ENCODE results near the gene LETMD1.

Gene LETMD1

GRCh38 chr12:51085757-51086156 lies 37.6 kb downstream of the LETMD1 start:
- H3K9ac ChIP-seq (ENCODE audit: low read depth in 1 of 2, low read length in 2 of 2) = no peak overlapping the region
- H3K27me3 ChIP-seq (ENCODE audit: control insufficient read depth in 1 of 2, insufficient read depth in 2 of 2, low read length in 2 of 2) = no peaks in the 10 kb centered on the region
- H3K27ac ChIP-seq (ENCODE audit: low read depth, low read length) = no peak overlapping the region
- no peaks in the 10 kb centered on the region for H3K9me3 ChIP-seq (ENCODE audit: control insufficient read depth in 1 of 2, low read length in 2 of 2)
- H3K36me3 ChIP-seq (ENCODE audit: control insufficient read depth in 1 of 2, insufficient read depth in 2 of 2, low read length in 2 of 2) = no peaks in the 10 kb centered on the region
- no peak overlapping the region for H3K4me3 ChIP-seq (ENCODE audit: low read depth in 1 of 2, low read length in 2 of 2)
- peaks cover 9 to 15% of the 10 kb centered on the region in 2 donors for H3K4me1 ChIP-seq (ENCODE audit: control insufficient read depth in 1 of 2, insufficient read depth in 2 of 2, low read length in 2 of 2)

GRCh38 chr12:51086933-51087332 lies 38.8 kb downstream of the LETMD1 start:
- Histone ChIP-seq H3K27me3 (ENCODE audit: control insufficient read depth in 1 of 2, insufficient read depth in 2 of 2, low read length in 2 of 2) (no peaks in the 10 kb centered on the region), H3K9ac (ENCODE audit: low read depth in 1 of 2, low read length in 2 of 2) (no peak overlapping the region), H3K27ac (ENCODE audit: low read depth, low read length) (no peak overlapping the region), H3K4me1 (ENCODE audit: control insufficient read depth in 1 of 2, insufficient read depth in 2 of 2, low read length in 2 of 2) (peaks cover 5 to 10% of the 10 kb centered on the region in 2 donors), H3K4me3 (ENCODE audit: low read depth in 1 of 2, low read length in 2 of 2) (no peak overlapping the region), H3K9me3 (ENCODE audit: control insufficient read depth in 1 of 2, low read length in 2 of 2) (no peaks in the 10 kb centered on the region), H3K36me3 (ENCODE audit: control insufficient read depth in 1 of 2, insufficient read depth in 2 of 2, low read length in 2 of 2) (no peaks in the 10 kb centered on the region)

DNA sequence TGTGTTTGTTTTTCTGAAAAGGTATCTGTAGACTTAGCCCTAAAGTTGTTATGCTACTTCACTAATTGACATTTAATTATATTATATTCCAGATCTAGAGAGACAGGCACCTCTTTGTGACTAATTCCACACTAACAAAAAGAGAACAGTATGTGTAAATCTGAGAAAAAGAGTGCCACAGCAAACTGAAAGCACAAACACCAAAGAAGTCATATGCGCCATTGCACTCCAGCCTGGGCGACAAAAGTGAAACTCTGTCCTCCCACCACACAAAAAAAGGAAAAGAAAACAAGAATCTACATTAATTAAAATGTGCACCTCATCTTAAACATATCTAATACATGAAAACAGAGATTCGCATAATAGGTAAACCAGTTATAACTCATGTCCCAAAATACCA lies 39.7 kb downstream of the LETMD1 start:
- Histone ChIP-seq H3K9me3 (ENCODE audit: control insufficient read depth in 1 of 2, low read length in 2 of 2) (no peaks in the 10 kb centered on the region), H3K9ac (ENCODE audit: low read depth in 1 of 2, low read length in 2 of 2) (no peak overlapping the region), H3K27ac (ENCODE audit: low read depth, low read length) (no peak overlapping the region), H3K27me3 (ENCODE audit: control insufficient read depth in 1 of 2, insufficient read depth in 2 of 2, low read length in 2 of 2) (no peaks in the 10 kb centered on the region), H3K36me3 (ENCODE audit: control insufficient read depth in 1 of 2, insufficient read depth in 2 of 2, low read length in 2 of 2) (no peaks in the 10 kb centered on the region), H3K4me3 (ENCODE audit: low read depth in 1 of 2, low read length in 2 of 2) (no peak overlapping the region), H3K4me1 (ENCODE audit: control insufficient read depth in 1 of 2, insufficient read depth in 2 of 2, low read length in 2 of 2) (peaks cover 0 to 1% of the 10 kb centered on the region in 2 donors)

GRCh38 chr12:51090705-51091229 lies 42.6 kb downstream of the LETMD1 start:
- Histone ChIP-seq H3K4me3 (ENCODE audit: low read depth in 1 of 2, low read length in 2 of 2) (no peak overlapping the region), H3K9me3 (ENCODE audit: control insufficient read depth in 1 of 2, low read length in 2 of 2) (no peaks in the 10 kb centered on the region), H3K9ac (ENCODE audit: low read depth in 1 of 2, low read length in 2 of 2) (no peak overlapping the region), H3K36me3 (ENCODE audit: control insufficient read depth in 1 of 2, insufficient read depth in 2 of 2, low read length in 2 of 2) (peaks cover 9 to 21% of the 10 kb centered on the region in 2 donors), H3K4me1 (ENCODE audit: control insufficient read depth in 1 of 2, insufficient read depth in 2 of 2, low read length in 2 of 2) (no peaks in the 10 kb centered on the region), H3K27ac (ENCODE audit: low read depth, low read length) (no peak overlapping the region), H3K27me3 (ENCODE audit: control insufficient read depth in 1 of 2, insufficient read depth in 2 of 2, low read length in 2 of 2) (no peaks in the 10 kb centered on the region)

DNA sequence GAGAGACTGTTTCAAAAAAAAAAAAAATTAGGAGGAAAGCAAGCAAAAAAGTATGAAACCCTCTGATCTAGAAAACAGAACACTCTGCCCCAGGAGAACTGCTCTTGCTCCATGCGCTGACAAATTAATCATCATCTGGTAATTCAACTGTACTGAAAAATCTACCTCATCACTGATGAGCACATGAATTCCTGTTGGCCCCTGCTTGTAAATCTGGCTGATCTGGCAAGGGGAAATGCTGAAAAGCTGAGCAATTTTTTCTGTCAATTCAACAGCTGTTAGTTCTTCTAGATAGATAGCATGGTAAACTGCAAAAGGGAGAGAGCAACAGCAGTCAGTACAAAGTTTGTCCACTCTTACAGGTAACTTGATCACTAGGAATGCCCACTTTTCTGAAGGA lies 50.5 kb downstream of the LETMD1 start:
- Histone ChIP-seq H3K9ac (ENCODE audit: low read depth in 1 of 2, low read length in 2 of 2) (no peak overlapping the region), H3K4me1 (ENCODE audit: control insufficient read depth in 1 of 2, insufficient read depth in 2 of 2, low read length in 2 of 2) (no peaks in the 10 kb centered on the region), H3K36me3 (ENCODE audit: control insufficient read depth in 1 of 2, insufficient read depth in 2 of 2, low read length in 2 of 2) (peaks cover 31 to 71% of the 10 kb centered on the region in 2 donors), H3K27ac (ENCODE audit: low read depth, low read length) (no peak overlapping the region), H3K4me3 (ENCODE audit: low read depth in 1 of 2, low read length in 2 of 2) (no peak overlapping the region), H3K9me3 (ENCODE audit: control insufficient read depth in 1 of 2, low read length in 2 of 2) (no peaks in the 10 kb centered on the region), H3K27me3 (ENCODE audit: control insufficient read depth in 1 of 2, insufficient read depth in 2 of 2, low read length in 2 of 2) (no peaks in the 10 kb centered on the region)

DNA sequence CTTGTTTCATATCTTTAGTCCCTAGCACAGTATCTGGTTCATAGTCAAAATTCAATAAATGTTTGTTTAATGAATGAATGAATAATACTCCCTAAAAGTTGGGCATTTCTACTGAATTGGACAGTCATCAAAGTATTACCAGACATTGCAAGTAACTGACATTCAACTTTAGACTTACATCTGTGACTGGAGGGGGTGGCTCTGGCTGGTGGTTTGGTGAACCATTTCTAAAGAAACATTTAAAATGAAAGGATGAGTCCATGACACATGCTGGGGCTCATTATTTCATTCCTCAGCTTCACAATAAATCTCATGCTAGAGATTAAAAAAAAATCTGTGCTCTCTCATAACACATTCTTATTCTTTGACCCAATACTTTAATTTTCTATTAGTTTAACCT lies 55.9 kb downstream of the LETMD1 start:
- no peak overlapping the region for H3K27ac ChIP-seq (ENCODE audit: low read depth, low read length)
- peaks cover 21 to 63% of the 10 kb centered on the region in 2 donors for H3K36me3 ChIP-seq (ENCODE audit: control insufficient read depth in 1 of 2, insufficient read depth in 2 of 2, low read length in 2 of 2)
- H3K9ac ChIP-seq (ENCODE audit: low read depth in 1 of 2, low read length in 2 of 2) = no peak overlapping the region
- H3K4me3 ChIP-seq (ENCODE audit: low read depth in 1 of 2, low read length in 2 of 2) = no peak overlapping the region
- H3K9me3 ChIP-seq (ENCODE audit: control insufficient read depth in 1 of 2, low read length in 2 of 2) = no peaks in the 10 kb centered on the region
- H3K4me1 ChIP-seq (ENCODE audit: control insufficient read depth in 1 of 2, insufficient read depth in 2 of 2, low read length in 2 of 2) = no peaks in the 10 kb centered on the region
- H3K27me3 ChIP-seq (ENCODE audit: control insufficient read depth in 1 of 2, insufficient read depth in 2 of 2, low read length in 2 of 2) = no peaks in the 10 kb centered on the region

DNA sequence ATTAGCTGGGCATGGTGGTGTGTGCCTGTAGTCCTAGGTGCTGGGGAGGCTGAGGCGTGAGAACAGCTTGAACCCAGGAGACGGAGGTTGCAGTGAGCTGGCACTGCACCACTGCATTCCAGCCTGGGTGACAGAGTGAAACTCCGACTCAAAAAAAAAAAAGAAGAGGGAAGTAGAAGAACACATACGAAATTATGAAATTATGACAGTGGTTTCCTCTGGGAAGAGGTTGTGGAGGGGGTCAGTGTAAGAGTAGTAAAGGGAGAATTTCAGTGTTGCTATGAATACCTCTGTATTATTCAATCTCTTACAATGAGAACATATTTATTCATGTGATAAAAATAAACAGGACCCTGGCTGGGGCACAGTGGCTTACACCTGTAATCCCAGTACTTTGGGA lies 60.0 kb downstream of the LETMD1 start:
- Histone ChIP-seq H3K36me3 (ENCODE audit: control insufficient read depth in 1 of 2, insufficient read depth in 2 of 2, low read length in 2 of 2) (peaks cover 24 to 68% of the 10 kb centered on the region in 2 donors), H3K27me3 (ENCODE audit: control insufficient read depth in 1 of 2, insufficient read depth in 2 of 2, low read length in 2 of 2) (no peaks in the 10 kb centered on the region), H3K27ac (ENCODE audit: low read depth, low read length) (no peak overlapping the region), H3K4me1 (ENCODE audit: control insufficient read depth in 1 of 2, insufficient read depth in 2 of 2, low read length in 2 of 2) (no peaks in the 10 kb centered on the region), H3K9ac (ENCODE audit: low read depth in 1 of 2, low read length in 2 of 2) (no peak overlapping the region), H3K4me3 (ENCODE audit: low read depth in 1 of 2, low read length in 2 of 2) (no peak overlapping the region), H3K9me3 (ENCODE audit: control insufficient read depth in 1 of 2, low read length in 2 of 2) (no peaks in the 10 kb centered on the region)
